IMR-90 (cell line): ENCODE measurements around the gene SENP7. TPM values are rescaled to one million over a fixed set of nuclear protein-coding genes. Genes with fewer than 3 reads are reported as not detected.
A peak's percentile ranks its signal among the peaks of the same experiment; 100 is the strongest.

Experiments used
- ATAC-seq: fragments of 200-7000 bp; cut with Tn5 transposase; 2 replicates; pipeline ENCODE4 v1.9.1; 2020; ENCODE audit warnings: low read depth, mild to moderate bottlenecking, moderate library complexity
- BruUV-seq: library from RNA; stranded (reverse); fragments of 400-500 nt; replicated peaks from 2 replicates; lab custom pipeline; 2021; lab: Mats Ljungman, UMichigan
- CTCF ChIA-PET: fragments of 300-600 bp; formaldehyde crosslinking; extraction: SDS; loops from one replicate; lab custom pipeline; 2021; ENCODE audit warnings: antibody characterized with exemption; lab: Yijun Ruan, JAX
- POLR2A ChIA-PET: fragments of 300-600 bp; sonication (Branson Sonifier 250); formaldehyde crosslinking; loops from one replicate; lab custom pipeline; 2022; ENCODE audit warnings: antibody characterized with exemption; ENCODE audit not compliant: unreplicated experiment; lab: Charles Lee
- DNase-seq: peaks from one replicate; pipeline ENCODE4 v3.0.0; 2013
- H2AFZ ChIP-seq: replicated peaks from 2 replicates; pipeline ENCODE3; 2013; ENCODE audit warnings: low read length, mild to moderate bottlenecking; ENCODE audit not compliant: poor library complexity
- H2AK5ac ChIP-seq: 2 replicates; pipeline ENCODE4 v1.6.1; 2013; ENCODE audit warnings: low read depth, low read length, inconsistent platforms
- H2AK9ac ChIP-seq: replicated peaks from 2 replicates; pipeline ENCODE3; 2013; ENCODE audit warnings: mild to moderate bottlenecking, low read depth, low read length, moderate library complexity; ENCODE audit not compliant: poor library complexity
- H2BK120ac ChIP-seq: 2 replicates; pipeline ENCODE4 v1.6.1; 2013; ENCODE audit warnings: low read depth, low read length, inconsistent platforms
- H2BK15ac ChIP-seq: 3 replicates; pipeline ENCODE4 v1.6.1; 2013; ENCODE audit warnings: low read depth, low read length, inconsistent platforms
- H2BK20ac ChIP-seq: 2 replicates; pipeline ENCODE4 v1.6.1; 2013; ENCODE audit warnings: low read depth, mild to moderate bottlenecking, inconsistent platforms, low read length, moderate library complexity
- H2BK5ac ChIP-seq: 2 replicates; pipeline ENCODE4 v1.6.1; 2013; ENCODE audit warnings: mild to moderate bottlenecking, low read depth, low read length, inconsistent platforms; ENCODE audit not compliant: poor library complexity, severe bottlenecking
- H3K14ac ChIP-seq: replicated peaks from 2 replicates; pipeline ENCODE4 v1.6.1; 2013; ENCODE audit warnings: low read depth, low read length, inconsistent platforms
- H3K18ac ChIP-seq: 2 replicates; pipeline ENCODE4 v1.6.1; 2013; ENCODE audit warnings: low read depth, low read length, control low read depth
- H3K23ac ChIP-seq: 2 replicates; pipeline ENCODE4 v1.6.1; 2013; ENCODE audit warnings: low read depth, low read length, inconsistent platforms
- H3K27ac ChIP-seq: 2 replicates; pipeline ENCODE4 v1.5.1; 2013; ENCODE audit warnings: mild to moderate bottlenecking, control low read depth, low read length; ENCODE audit not compliant: insufficient read depth
- H3K27me3 ChIP-seq: 2 replicates; pipeline ENCODE4 v1.6.1; 2013; ENCODE audit warnings: low read length; ENCODE audit not compliant: control insufficient read depth, insufficient read depth
- H3K36me3 ChIP-seq: 2 replicates; pipeline ENCODE4 v1.6.1; 2013; ENCODE audit warnings: low read length, mixed read lengths; ENCODE audit not compliant: control insufficient read depth, insufficient read depth
- H3K4ac ChIP-seq: 2 replicates; pipeline ENCODE4 v1.6.1; 2013; ENCODE audit warnings: low read depth, low read length, inconsistent platforms
- H3K4me1 ChIP-seq: 2 replicates; pipeline ENCODE4 v1.6.1; 2013; ENCODE audit warnings: low read length, mixed read lengths; ENCODE audit not compliant: control insufficient read depth, insufficient read depth
- H3K4me2 ChIP-seq: 2 replicates; pipeline ENCODE4 v1.6.1; 2013; ENCODE audit warnings: low read depth, mild to moderate bottlenecking, control low read depth, low read length, moderate library complexity
- H3K4me3 ChIP-seq: 2 replicates; pipeline ENCODE4 v1.5.1; 2013; ENCODE audit warnings: low read depth, mild to moderate bottlenecking, control low read depth, low read length, moderate library complexity; ENCODE audit not compliant: insufficient read depth
- H3K56ac ChIP-seq: 2 replicates; pipeline ENCODE4 v1.6.1; 2013; ENCODE audit warnings: low read length, inconsistent platforms; ENCODE audit not compliant: insufficient read depth; ENCODE audit errors: extremely low read depth
- H3K79me1 ChIP-seq, 2 experiments: 2 replicates each; pipeline ENCODE4 v1.6.1; 2013; ENCODE audit warnings: low read length in 2 of 2, inconsistent platforms in 1 of 2, low read depth in 1 of 2
- H3K9ac ChIP-seq: 2 replicates; pipeline ENCODE4 v1.6.1; 2013; ENCODE audit warnings: low read depth, low read length, control low read depth
- H3K9me1 ChIP-seq: 2 replicates; pipeline ENCODE4 v1.6.1; 2013; ENCODE audit warnings: low read length, inconsistent platforms; ENCODE audit not compliant: insufficient read depth
- H3K9me3 ChIP-seq: 2 replicates; pipeline ENCODE4 v1.6.1; 2013; ENCODE audit warnings: low read length; ENCODE audit not compliant: control insufficient read depth, insufficient read depth
- H4K20me1 ChIP-seq: 2 replicates; pipeline ENCODE4 v1.6.1; 2013; ENCODE audit warnings: low read length, inconsistent platforms; ENCODE audit not compliant: insufficient read depth
- H4K5ac ChIP-seq: 2 replicates; pipeline ENCODE4 v1.6.1; 2013; ENCODE audit warnings: mild to moderate bottlenecking, low read depth, low read length, control low read depth
- H4K8ac ChIP-seq, 2 experiments: 2 replicates each; pipeline ENCODE4 v1.6.1; 2013; ENCODE audit warnings: low read depth in 2 of 2, low read length in 2 of 2, control low read depth in 1 of 2, inconsistent platforms in 1 of 2
- H4K91ac ChIP-seq: 2 replicates; pipeline ENCODE4 v1.6.1; 2013; ENCODE audit warnings: low read depth, low read length, inconsistent platforms; ENCODE audit not compliant: insufficient read depth
- CHD1 ChIP-seq: IDR thresholded peaks from 2 replicates; pipeline ENCODE4 v1.6.1; 2012; ENCODE audit warnings: low read depth, low read length, improper control_type of control experiment
- MAFK ChIP-seq: IDR thresholded peaks from 2 replicates; pipeline ENCODE4 v1.6.1; 2012; ENCODE audit warnings: low read depth, low read length, improper control_type of control experiment
- MAZ ChIP-seq: IDR thresholded peaks from 2 replicates; pipeline ENCODE4 v1.6.1; 2012; ENCODE audit warnings: low read depth, mild to moderate bottlenecking, low read length, improper control_type of control experiment, moderate library complexity, borderline replicate concordance
- NFE2L2 ChIP-seq: fragments of 150-350 bp; IDR thresholded peaks from 2 replicates; pipeline ENCODE4 v1.6.1; 2016; ENCODE audit warnings: low read depth, mild to moderate bottlenecking, low read length
- RFX5 ChIP-seq: IDR thresholded peaks from 2 replicates; pipeline ENCODE4 v1.8.0; 2012; ENCODE audit warnings: low read depth, mild to moderate bottlenecking, low read length, moderate library complexity
- WGBS, 2 experiments: methylation state at CpG; one replicate each; pipeline versions ENCODE4 v1.1.5 to v1.1.7; 2013; ENCODE audit warnings: missing lambda C conversion rate in 2 of 2; ENCODE audit not compliant: insufficient read length in 1 of 2; ENCODE audit errors: extremely low coverage in 2 of 2; 5-methylcytosine and 5-hydroxymethylcytosine counted together
- dilution Hi-C: fragments of 300-500 bp; cut with HindIII; formaldehyde crosslinking; loops from one replicate; pipeline ENCODE4 v1.14.3; 2018; ENCODE audit warnings: low sequenced_read_pairs; ENCODE audit not compliant: unreplicated experiment
- in situ Hi-C: fragments of 300-500 bp; cut with MboI; formaldehyde crosslinking; loops from 3 replicates; pipeline ENCODE4 v1.14.3; 2019; ENCODE audit warnings: low sequenced_read_pairs, inconsistent platforms, mixed read lengths
- intact Hi-C: fragments of 100-400 bp; cut with micrococcal nuclease; formaldehyde crosslinking; loops from 2 replicates; pipeline ENCODE4 v1.10.0; 2022
- polyA plus RNA-seq, 3 experiments: library from polyadenylated mRNA; depleted of rRNA; stranded (reverse); fragments of >200 nt; gene quantifications; 2 replicates each; pipeline ENCODE4 v1.2.3, GENCODE V29; 2012; ENCODE audit warnings: low replicate concordance in 1 of 3
- total RNA-seq: library from RNA; depleted of rRNA; stranded (reverse); fragments of >200 nt; gene quantifications from 2 replicates; pipeline ENCODE4 v1.2.3, GENCODE V29; 2012

SENP7 gene
- total and polyA plus RNA-seq, 2 of the 4 experiments (the other 2 are of a cell fraction): 5.5 to 8.4 TPM

DNA sequence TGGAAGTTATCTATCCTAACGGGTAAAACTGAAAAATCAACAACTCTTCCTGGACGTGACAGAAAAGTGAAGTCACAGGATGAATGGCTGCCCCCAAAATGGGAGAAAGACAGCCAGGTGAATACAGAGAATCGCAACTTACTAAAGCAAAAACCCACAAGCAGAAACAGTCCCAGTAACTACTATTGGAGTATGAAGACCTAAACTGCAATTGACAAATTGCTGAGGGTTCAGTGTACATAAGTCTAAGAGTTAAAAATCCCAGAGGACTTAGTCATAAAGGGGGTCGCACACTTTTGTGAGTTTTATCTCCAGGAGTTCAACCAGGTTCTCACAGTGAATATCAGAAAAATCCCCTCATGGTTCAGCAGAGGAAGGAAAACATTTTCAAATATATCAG, 135.8 kb downstream of the SENP7 start:
- H2AFZ ChIP-seq: no peak overlapping the region
- no peak overlapping the region for H2AK9ac ChIP-seq
- TF ChIP-seq CHD1 (no peak), RFX5 (no peak), MAZ (no peak), MAFK (no peak), NFE2L2 (no peak)
- peaks cover 5 to 9% of the 10 kb centered on the region in 2 experiments; a peak in 3 of 4 replicates for H3K79me1 ChIP-seq
- H3K14ac ChIP-seq: no peak overlapping the region
- H3K36me3 ChIP-seq: no peaks in the 10 kb centered on the region
- H4K91ac ChIP-seq: no peak overlapping the region
- no peak overlapping the region for H4K5ac ChIP-seq
- H3K9ac ChIP-seq: no peak overlapping the region
- ATAC-seq: no peak
- H3K27ac ChIP-seq: no peak overlapping the region
- no peak overlapping the region for H3K4me3 ChIP-seq
- H2BK5ac ChIP-seq: no peak overlapping the region
- peaks cover 3% of the 10 kb centered on the region; the same call in 1 of the 2 replicates for H3K4me1 ChIP-seq
- no peak overlapping the region for H2BK120ac ChIP-seq
- ChIA-PET CTCF (no interaction called here), POLR2A (no interaction called here)
- H3K9me1 ChIP-seq: no peaks in the 10 kb centered on the region
- WGBS, 2 experiments: no CpG with 5 or more reads among the region's 4 CpGs
- H3K56ac ChIP-seq: no peak overlapping the region
- H2BK15ac ChIP-seq: no peak overlapping the region
- H3K9me3 ChIP-seq: no peaks in the 10 kb centered on the region
- no peak overlapping the region for H3K18ac ChIP-seq
- no peak overlapping the region for H2BK20ac ChIP-seq
- peak; percentile 10 for DNase-seq
- BruUV-seq: no TSS peak
- in situ Hi-C loops: no loop called here
- no peak overlapping the region for H4K8ac ChIP-seq
- intact Hi-C loops: no loop called here
- H3K4me2 ChIP-seq: no peak overlapping the region
- H3K23ac ChIP-seq: no peak overlapping the region
- dilution Hi-C loops: no loop called here
- H4K20me1 ChIP-seq: no peaks in the 10 kb centered on the region
- H3K4ac ChIP-seq: no peak overlapping the region
- H2AK5ac ChIP-seq: no peak overlapping the region
- H3K27me3 ChIP-seq: no peaks in the 10 kb centered on the region
